Measurements from ENCODE around the gene PPL.

The PPL gene

DNA sequence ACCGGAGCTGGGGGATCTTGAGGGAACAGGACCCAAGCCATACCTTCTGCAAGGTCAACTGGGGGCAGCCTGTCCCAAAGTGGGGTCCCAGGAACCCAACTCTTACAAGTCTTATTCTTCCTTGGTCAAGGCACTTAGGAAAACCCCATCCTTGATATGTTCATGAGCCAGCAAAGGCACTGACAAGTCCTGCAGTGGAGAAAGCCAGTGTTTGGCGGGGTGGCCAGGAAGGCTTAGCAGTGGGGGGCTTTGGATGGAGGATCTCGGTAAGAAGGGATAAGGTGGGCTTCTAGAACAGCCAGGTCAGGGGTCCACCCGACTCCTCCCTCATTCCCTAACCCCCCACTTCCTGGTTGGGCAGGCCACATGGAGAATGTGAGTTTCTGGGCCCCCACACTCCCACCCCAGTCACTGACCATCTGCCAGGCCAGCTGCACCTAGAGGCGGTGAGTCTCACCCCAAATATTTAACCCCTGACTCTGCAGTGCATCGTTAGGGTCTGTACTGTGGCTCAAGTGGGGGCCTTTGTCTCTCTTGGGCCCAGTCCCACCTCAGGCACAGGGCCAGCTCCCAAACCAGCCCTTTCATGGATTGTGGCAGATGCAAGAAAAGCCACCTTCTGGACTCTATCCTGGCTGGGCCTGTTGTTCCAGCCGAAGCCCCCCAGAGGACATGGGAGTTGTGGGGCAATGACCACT, 22.3 kb downstream of the PPL start:
- TF ChIP-seq YY1 (IDR thresholded peaks at IDR 0.05; ENCODE audit: insufficient read depth, insufficient read length) (no peak), SUZ12 (IDR thresholded peaks at IDR 0.05; ENCODE audit: extremely low read depth, insufficient read depth, insufficient read length) (no peak), ZNF274 (IDR thresholded peaks at IDR 0.05; ENCODE audit: low read depth, low read length) (no peak)
- H3K9me3 ChIP-seq (ENCODE audit: insufficient read depth, low read length): no peaks in the 10 kb centered on the region
- no peak overlapping the region for H3K4me3 ChIP-seq (ENCODE audit: insufficient read length, low read depth)
- DNase-seq (ENCODE audit: low read depth, low spot score): no peak
- H3K9ac ChIP-seq (ENCODE audit: insufficient read length, low read depth): no peak overlapping the region
- no peaks in the 10 kb centered on the region for H3K27me3 ChIP-seq (ENCODE audit: insufficient read depth, insufficient read length)
- no peaks in the 10 kb centered on the region for H3K36me3 ChIP-seq (ENCODE audit: insufficient read depth, insufficient read length, low read length)
- peaks cover 14% of the 10 kb centered on the region for H3K4me1 ChIP-seq (ENCODE audit: insufficient read depth, insufficient read length)

GRCh38 chr16:4913774-4914525, 23.0 kb downstream of the PPL start:
- no peaks in the 10 kb centered on the region for H3K36me3 ChIP-seq (ENCODE audit: insufficient read depth, insufficient read length, low read length)
- no peak overlapping the region for H3K9ac ChIP-seq (ENCODE audit: insufficient read length, low read depth)
- H3K9me3 ChIP-seq (ENCODE audit: insufficient read depth, low read length): no peaks in the 10 kb centered on the region

DNA sequence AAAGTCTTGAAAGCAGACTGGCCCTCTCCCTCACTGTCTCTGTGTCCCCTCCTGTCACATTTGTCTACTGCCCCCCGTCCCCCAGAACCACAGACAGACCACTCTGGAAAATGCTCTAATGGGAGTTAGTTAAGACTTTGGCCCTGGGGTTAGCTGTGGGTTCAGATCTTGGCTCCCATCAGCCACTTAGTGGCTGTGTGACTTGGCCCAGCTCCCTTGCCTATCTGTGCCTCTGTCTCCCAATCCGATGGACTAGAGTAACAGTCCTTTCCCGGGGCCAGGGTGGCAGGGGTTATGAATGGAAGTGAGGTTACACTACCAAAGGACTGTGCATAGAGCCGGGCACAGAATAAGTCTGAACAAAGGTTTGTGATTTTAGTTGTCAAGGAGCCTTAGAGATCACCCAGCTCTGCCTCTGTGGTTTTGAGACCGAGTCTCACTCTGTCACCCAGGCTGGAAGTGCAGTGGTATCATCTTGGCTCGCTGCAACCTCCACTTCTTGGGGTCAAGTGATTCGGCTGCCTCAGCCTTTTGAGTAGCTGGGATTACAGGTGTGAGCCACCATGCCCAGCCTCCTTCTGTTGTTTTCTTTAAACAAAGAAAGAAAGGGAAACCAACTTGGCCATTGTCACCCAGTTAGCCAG, 23.7 kb downstream of the PPL start:
- DNase-seq (ENCODE audit: low read depth, low spot score): no peak
- Histone ChIP-seq H3K9ac (ENCODE audit: insufficient read length, low read depth) (no peak overlapping the region), H3K4me3 (ENCODE audit: insufficient read length, low read depth) (no peak overlapping the region), H3K36me3 (ENCODE audit: insufficient read depth, insufficient read length, low read length) (no peaks in the 10 kb centered on the region), H3K9me3 (ENCODE audit: insufficient read depth, low read length) (no peaks in the 10 kb centered on the region), H3K4me1 (ENCODE audit: insufficient read depth, insufficient read length) (peaks cover 12% of the 10 kb centered on the region), H3K27me3 (ENCODE audit: insufficient read depth, insufficient read length) (no peaks in the 10 kb centered on the region)
- TF ChIP-seq YY1 (IDR thresholded peaks at IDR 0.05; ENCODE audit: insufficient read depth, insufficient read length) (no peak), ZNF274 (IDR thresholded peaks at IDR 0.05; ENCODE audit: low read depth, low read length) (no peak), SUZ12 (IDR thresholded peaks at IDR 0.05; ENCODE audit: extremely low read depth, insufficient read depth, insufficient read length) (no peak)

More at GRCh38 chr16:4913774-4914525, 23.0 kb downstream of the PPL start:
- no peaks in the 10 kb centered on the region for H3K27me3 ChIP-seq (ENCODE audit: insufficient read depth, insufficient read length)
- H3K4me1 ChIP-seq (ENCODE audit: insufficient read depth, insufficient read length): peaks cover 16% of the 10 kb centered on the region
- TF ChIP-seq ZNF274 (IDR thresholded peaks at IDR 0.05; ENCODE audit: low read depth, low read length): no peak
- TF ChIP-seq SUZ12 (IDR thresholded peaks at IDR 0.05; ENCODE audit: extremely low read depth, insufficient read depth, insufficient read length): no peak
- TF ChIP-seq YY1 (IDR thresholded peaks at IDR 0.05; ENCODE audit: insufficient read depth, insufficient read length): no peak
- no peak for DNase-seq (ENCODE audit: low read depth, low spot score)
- H3K4me3 ChIP-seq (ENCODE audit: insufficient read length, low read depth): no peak overlapping the region

- H3K27me3 ChIP-seq (ENCODE audit: insufficient read depth, insufficient read length): no peaks in the 10 kb centered on the region
- H3K4me1 ChIP-seq (ENCODE audit: insufficient read depth, insufficient read length): peaks cover 12% of the 10 kb centered on the region
- TF ChIP-seq SUZ12 (IDR thresholded peaks at IDR 0.05; ENCODE audit: extremely low read depth, insufficient read depth, insufficient read length) (no peak), ZNF274 (IDR thresholded peaks at IDR 0.05; ENCODE audit: low read depth, low read length) (no peak), YY1 (IDR thresholded peaks at IDR 0.05; ENCODE audit: insufficient read depth, insufficient read length) (no peak)
- H3K36me3 ChIP-seq (ENCODE audit: insufficient read depth, insufficient read length, low read length): no peaks in the 10 kb centered on the region
- no peak overlapping the region for H3K9ac ChIP-seq (ENCODE audit: insufficient read length, low read depth)
- no peak overlapping the region for H3K4me3 ChIP-seq (ENCODE audit: insufficient read length, low read depth)
- DNase-seq (ENCODE audit: low read depth, low spot score): no peak
- H3K9me3 ChIP-seq (ENCODE audit: insufficient read depth, low read length): no peaks in the 10 kb centered on the region
Observed at GRCh38 chr16:4911970-4912386, 25.0 kb downstream of the PPL start.

GRCh38 chr16:4910828-4911227, 26.1 kb downstream of the PPL start:
- H3K9ac ChIP-seq (ENCODE audit: insufficient read length, low read depth): no peak overlapping the region
- no peaks in the 10 kb centered on the region for H3K27me3 ChIP-seq (ENCODE audit: insufficient read depth, insufficient read length)
- no peak for TF ChIP-seq YY1 (IDR thresholded peaks at IDR 0.05; ENCODE audit: insufficient read depth, insufficient read length)
- TF ChIP-seq SUZ12 (IDR thresholded peaks at IDR 0.05; ENCODE audit: extremely low read depth, insufficient read depth, insufficient read length): no peak
- TF ChIP-seq ZNF274 (IDR thresholded peaks at IDR 0.05; ENCODE audit: low read depth, low read length): no peak
- peaks cover 12% of the 10 kb centered on the region for H3K4me1 ChIP-seq (ENCODE audit: insufficient read depth, insufficient read length)
- no peaks in the 10 kb centered on the region for H3K9me3 ChIP-seq (ENCODE audit: insufficient read depth, low read length)
- H3K36me3 ChIP-seq (ENCODE audit: insufficient read depth, insufficient read length, low read length): no peaks in the 10 kb centered on the region
- DNase-seq (ENCODE audit: low read depth, low spot score): no peak
- H3K4me3 ChIP-seq (ENCODE audit: insufficient read length, low read depth): no peak overlapping the region

GRCh38 chr16:4909825-4910224, 27.1 kb downstream of the PPL start:
- Histone ChIP-seq H3K9ac (ENCODE audit: insufficient read length, low read depth) (no peak overlapping the region), H3K4me1 (ENCODE audit: insufficient read depth, insufficient read length) (peaks cover 10% of the 10 kb centered on the region), H3K9me3 (ENCODE audit: insufficient read depth, low read length) (no peaks in the 10 kb centered on the region), H3K4me3 (ENCODE audit: insufficient read length, low read depth) (no peak overlapping the region), H3K36me3 (ENCODE audit: insufficient read depth, insufficient read length, low read length) (no peaks in the 10 kb centered on the region), H3K27me3 (ENCODE audit: insufficient read depth, insufficient read length) (no peaks in the 10 kb centered on the region)
- TF ChIP-seq SUZ12 (IDR thresholded peaks at IDR 0.05; ENCODE audit: extremely low read depth, insufficient read depth, insufficient read length): no peak
- TF ChIP-seq YY1 (IDR thresholded peaks at IDR 0.05; ENCODE audit: insufficient read depth, insufficient read length): no peak
- TF ChIP-seq ZNF274 (IDR thresholded peaks at IDR 0.05; ENCODE audit: low read depth, low read length): no peak
- DNase-seq (ENCODE audit: low read depth, low spot score): no peak
